Transverse colon (tissue), 4 donors: Measurements from ENCODE around the gene CSGALNACT2. TPM values are rescaled to one million over a fixed set of nuclear protein-coding genes. Genes with fewer than 3 reads are reported as not detected.
A peak's percentile ranks its signal among the peaks of the same experiment; 100 is the strongest.

Experiments used
- DNase-seq: peaks from one replicate; pipeline ENCODE4 v3.0.0-alpha.2; 2019
- H3K27ac ChIP-seq, 4 donors: fragments of 200-600 bp; sonication (generic); 2 replicates each; pipeline ENCODE4 v1.5.1; 2016 to 2018; ENCODE audit warnings: inconsistent platforms in 4 of 4
- H3K27me3 ChIP-seq: fragments of 200-600 bp; sonication (generic); 2 replicates; pipeline ENCODE4 v1.5.1; 2017; ENCODE audit warnings: inconsistent platforms
- H3K36me3 ChIP-seq, 4 donors: fragments of 200-600 bp; sonication (generic); 2 replicates each; pipeline ENCODE4 v1.5.1; 2017 to 2019; ENCODE audit warnings: inconsistent platforms in 4 of 4
- H3K4me1 ChIP-seq, 4 donors: fragments of 200-600 bp; sonication (generic); 2 replicates each; pipeline ENCODE4 v1.5.1; 2017 to 2020; ENCODE audit warnings: inconsistent platforms in 4 of 4
- H3K4me3 ChIP-seq, 4 donors: fragments of 200-600 bp; sonication (generic); 1 replicate in 1 of 4; 2 replicates in 3 of 4; pipeline versions ENCODE4 v1.5.1 to v1.6.1; 2017 to 2019; ENCODE audit warnings: inconsistent platforms in 4 of 4
- H3K9me3 ChIP-seq, 2 donors: fragments of 200-600 bp; sonication (generic); 2 replicates each; pipeline ENCODE4 v1.5.1; 2017 to 2019; ENCODE audit warnings: inconsistent platforms in 2 of 2
- EP300 ChIP-seq: sonication (generic); formaldehyde crosslinking; IDR thresholded peaks from one replicate; pipeline ENCODE4 v1.6.1; 2017; ENCODE audit warnings: antibody characterized with exemption, low read depth
- POLR2A ChIP-seq: fragments of 450-650 bp; IDR thresholded peaks from one replicate; pipeline ENCODE4 v1.6.1; 2016; ENCODE audit warnings: antibody characterized with exemption, mild to moderate bottlenecking, moderate library complexity
- POLR2AphosphoS5 ChIP-seq, 3 donors: sonication (generic); formaldehyde crosslinking; IDR thresholded peaks; one replicate each; pipeline ENCODE4 v1.6.1; 2016; ENCODE audit warnings: antibody characterized with exemption in 3 of 3
- WGBS, 2 donors: methylation state at CpG; one replicate each; pipeline ENCODE4 v1.1.5; 2018; ENCODE audit warnings: low coverage in 1 of 2; 5-methylcytosine and 5-hydroxymethylcytosine counted together
- in situ Hi-C, 4 donors: fragments of 200-750 bp; cut with MboI; loops; one replicate each; pipeline versions ENCODE4 v1.15.0 to v1.15.1; 2017; ENCODE audit warnings: low sequenced_read_pairs in 3 of 4, low pct_ligation_motif_present in 1 of 4, low pct_unique_long_range_greater_than_20kb in 1 of 4
- intact Hi-C: fragments of 100-400 bp; cut with DNase I; formaldehyde crosslinking; loops from one replicate; pipeline ENCODE4 v1.15.1; 2023; ENCODE audit warnings: low total_unique reads
- total RNA-seq, 4 donors: library from RNA; depleted of rRNA; stranded (reverse); fragments of >200 nt; gene quantifications; one replicate each; pipeline ENCODE4 v1.1.0, GENCODE V29; 2016
- TF ChIP-seq, protein P1 (sequence below), 5 experiments: fragments of 200-600 bp in 3 of 5; fragments of 450-650 bp in 2 of 5; sonication (generic) in 3 of 5; IDR thresholded peaks; 1 replicate in 2 of 5; 2 replicates in 3 of 5; pipeline ENCODE4 v1.5.1; 2016 to 2017; ENCODE audit warnings: antibody characterized with exemption in 5 of 5, inconsistent platforms in 3 of 5, mild to moderate bottlenecking in 2 of 5, moderate library complexity in 1 of 5

The CSGALNACT2 gene
- total RNA-seq, 4 donors from 2014 or later: 4.1 to 15.5 (median 10.9) TPM

DNA sequence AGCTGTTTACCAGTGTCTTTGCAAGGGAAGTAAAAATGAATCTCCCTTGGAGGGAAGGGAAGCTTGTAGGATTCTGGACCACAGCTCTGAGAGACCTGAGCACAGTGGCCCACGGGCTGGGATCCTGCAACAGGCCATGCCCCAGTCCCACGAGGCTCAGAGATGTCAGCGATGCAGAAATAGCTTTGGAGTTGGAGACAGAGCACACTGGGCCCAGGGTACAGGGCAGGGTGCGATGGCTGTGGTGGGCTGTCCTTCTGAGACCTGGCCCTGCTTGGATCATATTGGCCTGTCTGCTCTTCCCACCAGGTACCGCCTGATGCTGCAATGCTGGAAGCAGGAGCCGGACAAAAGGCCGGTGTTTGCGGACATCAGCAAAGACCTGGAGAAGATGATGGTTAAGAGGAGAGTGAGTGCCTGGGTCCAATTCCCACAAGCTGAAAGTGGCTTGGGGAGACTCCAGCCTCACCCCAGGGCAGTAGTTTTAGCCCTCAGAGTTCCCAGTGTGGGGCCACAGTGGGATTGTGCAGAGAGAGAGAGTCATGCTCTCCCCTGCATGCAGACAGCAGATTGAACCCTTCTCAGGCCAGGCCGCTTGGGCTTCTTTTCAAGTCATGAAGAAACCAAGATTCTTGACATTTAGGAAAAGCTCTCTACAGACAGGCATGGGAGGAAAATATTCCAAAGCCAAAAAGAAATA, 13.5 kb upstream of the CSGALNACT2 start:
- peaks cover 0 to 7% (median 0%) of the 10 kb centered on the region in 4 donors for H3K4me1 ChIP-seq
- intact Hi-C loops: no loop called here
- no peak overlapping the region for H3K4me3 ChIP-seq
- 95% methylated on average over 9 of the region's 9 CpGs; no CpG with 5 or more reads in 1 of the 2 donors for WGBS, 2 donors
- no peak overlapping the region for H3K27ac ChIP-seq
- no peaks in the 10 kb centered on the region for H3K9me3 ChIP-seq
- peak; percentile 6 for DNase-seq
- no peaks in the 10 kb centered on the region for H3K27me3 ChIP-seq
- H3K36me3 ChIP-seq: no peaks in the 10 kb centered on the region
- in situ Hi-C loops: loop anchor here in 1 of 4 donors (25.0 kb wide), 1 partner anchor 262 kb away; no protein-coding TSS in a partner anchor
- TF ChIP-seq POLR2AphosphoS5 (IDR thresholded peaks at IDR 0.05) (no peak), EP300 (no peak)

DNA sequence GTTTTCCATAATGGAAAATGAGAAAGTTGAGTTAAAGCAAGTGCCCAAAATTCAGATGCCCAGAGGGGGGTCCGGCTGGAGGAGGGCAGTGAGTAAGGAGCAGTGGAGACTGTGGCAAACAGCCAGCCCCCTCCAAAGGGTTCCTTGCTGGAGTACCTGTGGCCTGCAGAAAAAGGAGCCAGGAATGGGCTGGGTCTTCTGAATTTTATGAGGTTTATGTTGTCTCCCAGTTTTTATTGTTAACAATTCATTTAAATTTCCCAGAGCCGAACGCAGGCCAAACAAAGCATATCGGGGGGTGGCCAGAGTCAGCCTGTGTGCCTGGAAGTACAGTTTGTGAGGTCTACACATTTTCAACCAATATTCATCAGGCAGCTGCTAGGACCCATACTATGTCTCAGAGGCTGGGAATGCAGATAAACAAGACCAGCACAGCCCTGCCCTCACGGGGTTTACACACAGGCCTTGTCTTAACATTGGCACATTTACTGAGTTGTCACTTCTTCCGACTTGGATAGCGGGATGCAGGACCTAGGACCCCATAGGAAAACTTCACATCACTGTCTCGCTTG, 12.9 kb upstream of the CSGALNACT2 start:
- Histone ChIP-seq H3K27ac (no peak overlapping the region), H3K4me3 (no peak overlapping the region), H3K4me1 (peaks cover 0 to 7% (median 0%) of the 10 kb centered on the region in 4 donors), H3K27me3 (no peaks in the 10 kb centered on the region), H3K36me3 (no peaks in the 10 kb centered on the region), H3K9me3 (no peaks in the 10 kb centered on the region)
- no peak for TF ChIP-seq POLR2AphosphoS5 (IDR thresholded peaks at IDR 0.05)
- TF ChIP-seq, protein P1, sequence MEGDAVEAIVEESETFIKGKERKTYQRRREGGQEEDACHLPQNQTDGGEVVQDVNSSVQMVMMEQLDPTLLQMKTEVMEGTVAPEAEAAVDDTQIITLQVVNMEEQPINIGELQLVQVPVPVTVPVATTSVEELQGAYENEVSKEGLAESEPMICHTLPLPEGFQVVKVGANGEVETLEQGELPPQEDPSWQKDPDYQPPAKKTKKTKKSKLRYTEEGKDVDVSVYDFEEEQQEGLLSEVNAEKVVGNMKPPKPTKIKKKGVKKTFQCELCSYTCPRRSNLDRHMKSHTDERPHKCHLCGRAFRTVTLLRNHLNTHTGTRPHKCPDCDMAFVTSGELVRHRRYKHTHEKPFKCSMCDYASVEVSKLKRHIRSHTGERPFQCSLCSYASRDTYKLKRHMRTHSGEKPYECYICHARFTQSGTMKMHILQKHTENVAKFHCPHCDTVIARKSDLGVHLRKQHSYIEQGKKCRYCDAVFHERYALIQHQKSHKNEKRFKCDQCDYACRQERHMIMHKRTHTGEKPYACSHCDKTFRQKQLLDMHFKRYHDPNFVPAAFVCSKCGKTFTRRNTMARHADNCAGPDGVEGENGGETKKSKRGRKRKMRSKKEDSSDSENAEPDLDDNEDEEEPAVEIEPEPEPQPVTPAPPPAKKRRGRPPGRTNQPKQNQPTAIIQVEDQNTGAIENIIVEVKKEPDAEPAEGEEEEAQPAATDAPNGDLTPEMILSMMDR (IDR thresholded peaks at IDR 0.05): no peak
- no peak for TF ChIP-seq POLR2A
- no peak for TF ChIP-seq EP300
- no peak for DNase-seq
- in situ Hi-C loops: no loop called here
- intact Hi-C loops: no loop called here
- 78 to 82% methylated on average over 4 to 8 of the region's 8 CpGs for WGBS, 2 donors

DNA sequence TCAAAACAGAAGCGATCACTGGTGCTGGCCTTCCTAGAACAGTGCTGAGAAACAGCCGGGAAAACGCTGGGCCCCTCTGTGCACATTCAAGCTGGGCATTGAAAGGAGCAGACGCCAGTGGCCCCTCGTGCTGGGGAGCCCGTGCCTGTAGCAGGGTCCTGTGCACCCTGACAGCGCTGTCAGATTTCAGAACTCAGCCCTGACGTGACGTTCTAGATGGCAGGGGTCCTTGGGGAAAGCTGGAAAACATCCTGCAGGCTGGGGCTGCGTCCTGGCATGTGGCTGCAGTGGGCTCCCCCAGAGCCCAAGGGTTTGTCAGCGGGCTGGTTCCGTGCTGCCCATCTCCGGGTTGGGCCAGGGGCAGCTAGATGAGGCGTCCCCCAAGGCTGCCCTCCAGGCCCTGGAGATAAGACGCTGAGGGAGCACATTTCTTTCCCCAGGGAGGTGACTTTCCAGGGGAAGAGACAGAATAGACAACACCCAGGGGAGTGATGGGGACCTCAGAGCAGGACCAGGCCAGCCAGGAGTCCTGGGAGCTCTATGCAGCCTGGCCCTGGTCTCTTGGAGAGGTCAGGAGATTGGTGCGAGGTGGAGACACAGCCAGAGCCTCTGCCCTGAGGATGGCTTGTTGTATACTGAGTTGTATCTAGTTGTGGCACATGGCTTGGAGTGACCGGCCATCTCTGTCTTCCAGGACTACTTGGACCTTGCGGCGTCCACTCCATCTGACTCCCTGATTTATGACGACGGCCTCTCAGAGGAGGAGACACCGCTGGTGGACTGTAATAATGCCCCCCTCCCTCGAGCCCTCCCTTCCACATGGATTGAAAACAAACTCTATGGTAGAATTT, 12.1 kb upstream of the CSGALNACT2 start:
- Histone ChIP-seq H3K4me3 (no peak overlapping the region), H3K27ac (no peak overlapping the region), H3K27me3 (no peaks in the 10 kb centered on the region), H3K36me3 (no peaks in the 10 kb centered on the region), H3K4me1 (peaks cover 0 to 7% (median 0%) of the 10 kb centered on the region in 4 donors), H3K9me3 (no peaks in the 10 kb centered on the region)
- DNase-seq: peak; percentile 1
- no peak for TF ChIP-seq POLR2A
- no peak for TF ChIP-seq EP300
- TF ChIP-seq, protein P1 (IDR thresholded peaks at IDR 0.05): no peak
- TF ChIP-seq POLR2AphosphoS5 (IDR thresholded peaks at IDR 0.05): no peak
- WGBS, 2 donors: 33 to 87% methylated on average over 1 to 23 of the region's 23 CpGs
- in situ Hi-C loops (no loop called here), intact Hi-C loops (no loop called here)

DNA sequence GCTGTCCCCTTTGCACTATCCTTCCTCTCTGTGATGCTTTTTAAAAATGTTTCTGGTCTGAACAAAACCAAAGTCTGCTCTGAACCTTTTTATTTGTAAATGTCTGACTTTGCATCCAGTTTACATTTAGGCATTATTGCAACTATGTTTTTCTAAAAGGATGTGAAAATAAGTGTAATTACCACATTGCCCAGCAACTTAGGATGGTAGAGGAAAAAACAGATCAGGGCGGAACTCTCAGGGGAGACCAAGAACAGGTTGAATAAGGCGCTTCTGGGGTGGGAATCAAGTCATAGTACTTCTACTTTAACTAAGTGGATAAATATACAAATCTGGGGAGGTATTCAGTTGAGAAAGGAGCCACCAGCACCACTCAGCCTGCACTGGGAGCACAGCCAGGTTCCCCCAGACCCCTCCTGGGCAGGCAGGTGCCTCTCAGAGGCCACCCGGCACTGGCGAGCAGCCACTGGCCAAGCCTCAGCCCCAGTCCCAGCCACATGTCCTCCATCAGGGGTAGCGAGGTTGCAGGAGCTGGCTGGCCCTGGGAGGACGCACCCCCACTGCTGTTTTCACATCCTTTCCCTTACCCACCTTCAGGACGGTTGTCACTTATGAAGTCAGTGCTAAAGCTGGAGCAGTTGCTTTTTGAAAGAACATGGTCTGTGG, 11.4 kb upstream of the CSGALNACT2 start:
- peak; percentile 6 for DNase-seq
- intact Hi-C loops (no loop called here), in situ Hi-C loops (no loop called here)
- no peak overlapping the region for H3K4me3 ChIP-seq
- no peak overlapping the region for H3K27ac ChIP-seq
- WGBS, 2 donors: 53 to 78% methylated on average over 2 to 7 of the region's 7 CpGs
- peaks cover 0 to 4% (median 0%) of the 10 kb centered on the region in 4 donors for H3K4me1 ChIP-seq
- TF ChIP-seq POLR2A: no peak
- TF ChIP-seq, protein P1 (IDR thresholded peaks at IDR 0.05): no peak
- no peaks in the 10 kb centered on the region for H3K36me3 ChIP-seq
- H3K9me3 ChIP-seq: no peaks in the 10 kb centered on the region
- H3K27me3 ChIP-seq: no peaks in the 10 kb centered on the region
